GM12892 (cell line): ENCODE results near the gene RBMS3.
"Not testable (repeated sequence)": the region's sequence is repeated elsewhere in the genome, so short reads cannot be mapped to it uniquely, and the experiment has no call there.

Experiments used
- POLR2A ChIP-seq: IDR thresholded peaks from 2 replicates; pipeline ENCODE4 v1.6.1; 2011; ENCODE audit warnings: low read depth, low read length, control low read depth
- POLR2AphosphoS5 ChIP-seq: IDR thresholded peaks from 2 replicates; pipeline ENCODE4 v1.6.1; 2011; ENCODE audit warnings: low read depth, low read length, control low read depth

GRCh38 chr3:29473481-29474170, 192.8 kb downstream of the RBMS3 start:
- TF ChIP-seq POLR2A, POLR2AphosphoS5: not testable (repeated sequence)
